Tibial artery (tissue), 4 donors: ENCODE measurements around the gene PLAGL2.
"Not testable (repeated sequence)": the region's sequence is repeated elsewhere in the genome, so short reads cannot be mapped to it uniquely, and the experiment has no call there.

Experiments used
- DNase-seq, 2 donors: peaks; one replicate each; pipeline ENCODE4 v3.0.0-alpha.2; 2019
- H3K27ac ChIP-seq, 2 donors: fragments of 200-600 bp; sonication (generic) in 1 of 2; 1 replicate in 1 of 2; 2 replicates in 1 of 2; pipeline ENCODE4 v1.5.1; 2018 to 2019; ENCODE audit warnings: mild to moderate bottlenecking in 1 of 2
- H3K27me3 ChIP-seq, 2 donors: fragments of 200-600 bp; sonication (generic) in 1 of 2; one replicate each; pipeline versions ENCODE4 v1.5.1 to v1.6.0; 2016 to 2019
- H3K36me3 ChIP-seq, 3 donors: fragments of 200-600 bp; sonication (generic) in 2 of 3; one replicate each; pipeline ENCODE4 v1.5.1; 2016 to 2019; ENCODE audit warnings: mild to moderate bottlenecking in 2 of 3
- H3K4me1 ChIP-seq, 4 donors: fragments of 200-600 bp; sonication (generic) in 2 of 4; 1 replicate in 3 of 4; 2 replicates in 1 of 4; pipeline ENCODE4 v1.5.1; 2016 to 2019
- H3K4me3 ChIP-seq, 2 donors: fragments of 200-600 bp; sonication (generic) in 1 of 2; 1 replicate in 1 of 2; 2 replicates in 1 of 2; pipeline ENCODE4 v1.5.1; 2018 to 2019; ENCODE audit warnings: mild to moderate bottlenecking in 2 of 2
- H3K9me3 ChIP-seq, 3 donors: fragments of 200-600 bp; sonication (generic) in 1 of 3; one replicate each; pipeline ENCODE4 v1.5.1; 2016 to 2019
- intact Hi-C: fragments of 100-400 bp; cut with DNase I; formaldehyde crosslinking; loops from one replicate; pipeline ENCODE4 v1.15.0; 2023; ENCODE audit warnings: low total_unique reads
- TF ChIP-seq, protein P1 (sequence below), 2 experiments: fragments of 200-600 bp in 1 of 2; fragments of 450-650 bp in 1 of 2; IDR thresholded peaks; one replicate each; pipeline ENCODE4 v1.5.1; 2017 to 2019; ENCODE audit warnings: antibody characterized with exemption in 2 of 2, mild to moderate bottlenecking in 1 of 2, moderate library complexity in 1 of 2

The PLAGL2 gene

DNA sequence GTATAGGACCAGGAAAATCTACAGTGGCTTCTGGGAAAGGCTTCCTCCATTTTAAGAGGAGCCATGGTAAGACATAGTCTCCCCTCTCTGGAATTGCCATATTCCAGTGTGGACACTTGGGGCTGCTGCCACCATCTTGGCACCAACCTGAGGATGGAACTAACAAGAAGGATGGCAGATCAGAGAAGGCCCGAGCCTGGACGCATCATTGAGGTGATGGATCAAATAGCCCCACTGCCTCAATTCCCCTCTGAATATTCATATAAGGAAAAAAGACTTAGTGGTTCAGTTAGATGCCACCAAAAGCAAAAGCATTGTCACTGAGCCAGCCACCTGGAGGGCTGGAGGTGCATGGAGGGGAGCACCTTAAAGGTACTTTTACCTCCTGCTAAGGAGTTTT, 25.9 kb downstream of the PLAGL2 start:
- H3K9me3 ChIP-seq: no peaks in the 10 kb centered on the region
- no peaks in the 10 kb centered on the region for H3K36me3 ChIP-seq
- no peaks in the 10 kb centered on the region for H3K27me3 ChIP-seq
- H3K27ac ChIP-seq: no peak overlapping the region
- H3K4me1 ChIP-seq: no peaks in the 10 kb centered on the region
- TF ChIP-seq, protein P1, sequence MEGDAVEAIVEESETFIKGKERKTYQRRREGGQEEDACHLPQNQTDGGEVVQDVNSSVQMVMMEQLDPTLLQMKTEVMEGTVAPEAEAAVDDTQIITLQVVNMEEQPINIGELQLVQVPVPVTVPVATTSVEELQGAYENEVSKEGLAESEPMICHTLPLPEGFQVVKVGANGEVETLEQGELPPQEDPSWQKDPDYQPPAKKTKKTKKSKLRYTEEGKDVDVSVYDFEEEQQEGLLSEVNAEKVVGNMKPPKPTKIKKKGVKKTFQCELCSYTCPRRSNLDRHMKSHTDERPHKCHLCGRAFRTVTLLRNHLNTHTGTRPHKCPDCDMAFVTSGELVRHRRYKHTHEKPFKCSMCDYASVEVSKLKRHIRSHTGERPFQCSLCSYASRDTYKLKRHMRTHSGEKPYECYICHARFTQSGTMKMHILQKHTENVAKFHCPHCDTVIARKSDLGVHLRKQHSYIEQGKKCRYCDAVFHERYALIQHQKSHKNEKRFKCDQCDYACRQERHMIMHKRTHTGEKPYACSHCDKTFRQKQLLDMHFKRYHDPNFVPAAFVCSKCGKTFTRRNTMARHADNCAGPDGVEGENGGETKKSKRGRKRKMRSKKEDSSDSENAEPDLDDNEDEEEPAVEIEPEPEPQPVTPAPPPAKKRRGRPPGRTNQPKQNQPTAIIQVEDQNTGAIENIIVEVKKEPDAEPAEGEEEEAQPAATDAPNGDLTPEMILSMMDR (IDR thresholded peaks at IDR 0.05): no peak
- DNase-seq: peak in 1 of 2 donors; percentile 41
- intact Hi-C loops: no loop called here
- H3K4me3 ChIP-seq: no peak overlapping the region

DNA sequence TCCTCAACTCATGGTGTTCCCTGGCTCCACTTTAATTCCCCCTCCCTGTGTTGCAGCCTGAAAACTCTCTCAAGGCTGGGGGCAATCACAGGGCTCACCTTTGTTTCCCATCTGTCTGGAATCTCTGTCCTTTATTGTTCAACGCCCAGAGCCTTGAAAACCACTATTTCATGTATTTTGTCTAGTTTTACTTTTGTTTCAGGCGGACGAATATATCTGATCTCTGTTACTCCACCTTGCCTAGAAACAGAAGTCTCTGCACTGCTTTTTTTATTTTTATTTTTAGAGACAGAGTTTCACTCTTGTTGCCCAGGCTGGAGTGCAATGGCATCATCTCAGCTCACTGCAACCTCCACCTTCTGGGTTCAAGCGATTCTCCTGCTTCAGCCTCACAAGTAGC, 27.6 kb downstream of the PLAGL2 start:
- Histone ChIP-seq H3K36me3 (no peaks in the 10 kb centered on the region), H3K9me3 (no peaks in the 10 kb centered on the region), H3K27me3 (no peaks in the 10 kb centered on the region), H3K4me1 (no peaks in the 10 kb centered on the region), H3K27ac (no peak overlapping the region), H3K4me3 (no peak overlapping the region)
- TF ChIP-seq, protein P1 (IDR thresholded peaks at IDR 0.05): no peak
- intact Hi-C loops: no loop called here
- peak in 1 of 2 donors; percentile 38 for DNase-seq

DNA sequence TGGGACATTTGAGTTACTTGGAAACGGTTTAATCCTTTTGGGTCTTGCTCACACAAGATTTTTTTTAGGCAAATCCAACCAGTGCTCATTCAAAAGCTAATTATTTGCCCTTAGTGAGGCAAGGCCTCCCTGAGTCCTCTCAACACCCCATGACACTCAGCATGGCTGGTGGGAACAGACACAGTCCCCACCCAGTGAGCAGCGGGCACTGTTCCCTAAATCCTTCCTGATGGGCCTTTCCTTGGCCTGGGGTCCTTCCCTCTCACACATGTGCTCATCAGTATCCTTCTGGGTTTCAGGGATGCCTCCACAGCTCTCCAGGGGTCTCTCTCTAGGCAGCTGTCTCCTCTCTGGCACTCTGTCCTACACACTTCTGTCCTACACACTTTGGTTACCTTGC, 28.0 kb downstream of the PLAGL2 start:
- intact Hi-C loops: no loop called here
- H3K9me3 ChIP-seq: no peaks in the 10 kb centered on the region
- H3K27ac ChIP-seq: no peak overlapping the region
- peak in 1 of 2 donors; percentile 10 for DNase-seq
- H3K27me3 ChIP-seq: no peaks in the 10 kb centered on the region
- TF ChIP-seq, protein P1 (IDR thresholded peaks at IDR 0.05): no peak
- no peaks in the 10 kb centered on the region for H3K36me3 ChIP-seq
- H3K4me3 ChIP-seq: no peak overlapping the region
- H3K4me1 ChIP-seq: no peaks in the 10 kb centered on the region

DNA sequence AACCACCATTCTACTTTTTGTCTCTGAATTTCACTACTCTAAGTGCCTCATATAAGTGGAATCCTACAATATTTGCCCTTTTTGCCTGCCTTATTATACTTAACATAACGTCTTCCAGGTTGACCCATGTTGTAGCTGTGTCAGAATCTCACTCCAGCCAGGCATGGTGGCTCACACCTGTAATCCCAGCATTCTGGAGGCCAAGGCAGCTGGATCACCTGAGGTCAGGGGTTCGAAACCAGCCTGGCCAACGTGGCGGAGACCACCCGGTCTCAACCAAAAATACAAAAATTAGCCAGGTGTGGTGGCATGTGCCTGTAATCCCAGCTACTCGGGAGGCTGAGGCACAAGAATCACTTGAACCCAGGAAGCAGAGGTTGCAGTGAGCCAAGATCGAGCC, 29.8 kb downstream of the PLAGL2 start:
- H3K36me3 ChIP-seq, H3K27me3 ChIP-seq, intact Hi-C loops, H3K4me1 ChIP-seq, H3K4me3 ChIP-seq, H3K27ac ChIP-seq, H3K9me3 ChIP-seq: not testable (repeated sequence)
- DNase-seq: peak in 1 of 2 donors; percentile 38

DNA sequence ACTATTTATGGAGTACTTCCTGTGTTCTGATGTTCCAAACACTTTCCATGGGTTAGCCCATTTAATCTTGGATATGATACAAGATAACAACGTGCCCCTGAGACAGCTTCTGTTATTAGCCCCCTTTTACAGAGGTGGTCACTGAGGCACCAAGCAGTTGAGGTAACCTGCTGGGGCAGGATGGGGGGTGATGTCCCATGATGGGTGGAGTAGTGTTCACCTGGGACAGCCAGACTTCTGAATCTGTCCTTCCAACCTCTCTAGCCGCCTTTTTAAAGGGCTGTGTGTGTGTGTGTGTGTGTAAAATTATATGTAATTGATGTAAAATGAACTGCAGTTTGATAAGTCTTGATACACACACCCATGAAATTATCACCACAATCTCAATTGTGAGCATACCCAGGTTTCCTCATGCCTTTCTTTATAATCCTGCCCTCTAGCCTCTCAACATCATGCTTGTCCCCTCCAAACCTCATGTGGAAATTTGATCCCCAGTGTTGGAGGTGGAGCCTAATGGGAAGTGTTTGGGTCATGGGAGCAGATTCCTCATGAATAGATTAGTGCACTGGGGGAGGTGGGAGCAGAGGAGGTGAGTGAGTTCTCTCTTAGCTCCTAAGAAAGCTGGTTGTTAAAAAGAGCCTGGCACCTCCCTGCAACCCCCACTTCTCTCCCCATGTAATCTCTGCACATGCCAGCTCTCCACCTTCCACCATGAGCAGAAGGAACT, 39.2 kb downstream of the PLAGL2 start:
- Histone ChIP-seq H3K4me1 (no peaks in the 10 kb centered on the region), H3K4me3 (no peak overlapping the region), H3K9me3 (no peaks in the 10 kb centered on the region), H3K27ac (no peak overlapping the region), H3K36me3 (peaks cover 8 to 46% (median 35%) of the 10 kb centered on the region in 3 donors), H3K27me3 (no peaks in the 10 kb centered on the region)
- DNase-seq: peak; percentile 13 to 17
- TF ChIP-seq, protein P1 (IDR thresholded peaks at IDR 0.05): no peak
- intact Hi-C loops: no loop called here

DNA sequence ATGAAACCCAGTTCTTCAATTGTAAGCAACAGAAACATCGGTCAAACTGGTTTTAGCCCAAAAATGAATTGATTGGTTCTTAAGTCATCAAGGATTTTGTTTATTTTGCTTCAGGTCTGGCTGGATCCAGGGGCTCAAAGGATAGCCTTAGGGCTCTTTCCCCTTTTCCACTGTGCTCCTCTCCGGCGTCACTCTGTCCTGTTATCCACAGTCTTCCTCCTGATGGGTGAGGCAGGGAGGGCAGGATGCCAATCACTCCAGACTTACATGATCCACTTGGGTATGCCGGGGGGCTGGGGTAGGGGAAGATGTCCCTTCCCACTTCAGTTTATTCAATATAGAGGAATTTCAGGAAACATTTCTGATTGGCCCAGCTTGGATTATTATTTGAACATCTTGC, 40.0 kb downstream of the PLAGL2 start:
- DNase-seq: peak; percentile 10 to 35
- H3K27ac ChIP-seq: no peak overlapping the region
- H3K36me3 ChIP-seq: peaks cover 12 to 54% (median 40%) of the 10 kb centered on the region in 3 donors
- intact Hi-C loops: no loop called here
- TF ChIP-seq, protein P1 (IDR thresholded peaks at IDR 0.05): no peak
- no peaks in the 10 kb centered on the region for H3K9me3 ChIP-seq
- H3K4me3 ChIP-seq: no peak overlapping the region
- no peaks in the 10 kb centered on the region for H3K27me3 ChIP-seq
- H3K4me1 ChIP-seq: no peaks in the 10 kb centered on the region
